CD4-positive, alpha-beta T cell treated with Interleukin-10 for 1 hour (primary cell): ENCODE measurements around the gene SSTR3.

ENCODE experiments used
- DNase-seq: peaks from one replicate; pipeline ENCODE4 v3.0.0-alpha.2; 2020

Gene SSTR3

GRCh38 chr22:37228106-37229011, 16.1 kb upstream of the SSTR3 start:
- DNase-seq = peak; percentile 64

DNA sequence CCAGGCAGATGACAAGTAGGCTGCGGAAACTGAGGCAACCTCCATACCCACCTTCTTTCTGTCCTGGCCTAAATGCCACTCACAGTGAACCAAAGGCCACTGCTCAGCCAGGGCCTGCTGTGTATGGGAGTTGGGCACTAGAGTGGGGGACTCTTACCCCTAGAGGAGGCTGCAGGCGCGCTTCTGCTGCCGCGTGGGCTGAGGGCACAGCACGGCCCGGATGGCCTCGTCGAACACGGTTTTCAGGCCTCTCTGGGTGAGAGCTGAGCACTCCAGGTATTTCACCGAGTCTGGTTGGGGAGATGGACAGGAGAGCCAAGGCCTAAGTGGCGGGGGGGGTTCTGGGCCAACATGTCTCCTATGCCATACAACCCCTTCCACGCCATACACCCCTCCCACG, 14.2 kb upstream of the SSTR3 start:
- no peak for DNase-seq

GRCh38 chr22:37226087-37226486, 13.8 kb upstream of the SSTR3 start:
- DNase-seq = no peak

DNA sequence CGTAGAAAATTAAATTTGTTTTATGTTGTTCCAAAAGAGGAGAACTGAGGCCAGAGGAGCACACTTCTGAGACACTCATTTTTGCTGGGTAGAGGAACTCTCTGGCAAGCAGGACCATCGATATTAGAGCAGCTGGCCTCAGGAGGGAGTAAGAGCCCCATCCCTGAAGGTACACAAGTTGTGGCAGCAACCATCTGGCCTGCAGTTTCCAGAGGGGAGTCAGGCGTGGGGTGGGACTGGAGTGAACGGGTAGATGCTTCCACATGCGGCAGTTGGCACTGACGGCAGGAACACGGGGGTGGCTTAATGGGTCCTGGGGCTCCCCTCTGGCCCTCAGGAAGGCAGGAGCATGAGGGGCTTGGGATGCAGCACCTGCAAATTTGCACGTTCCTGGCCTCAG, 13.2 kb upstream of the SSTR3 start:
- peak; percentile 39 for DNase-seq

GRCh38 chr22:37224757-37225420, 12.6 kb upstream of the SSTR3 start:
- no peak for DNase-seq

DNA sequence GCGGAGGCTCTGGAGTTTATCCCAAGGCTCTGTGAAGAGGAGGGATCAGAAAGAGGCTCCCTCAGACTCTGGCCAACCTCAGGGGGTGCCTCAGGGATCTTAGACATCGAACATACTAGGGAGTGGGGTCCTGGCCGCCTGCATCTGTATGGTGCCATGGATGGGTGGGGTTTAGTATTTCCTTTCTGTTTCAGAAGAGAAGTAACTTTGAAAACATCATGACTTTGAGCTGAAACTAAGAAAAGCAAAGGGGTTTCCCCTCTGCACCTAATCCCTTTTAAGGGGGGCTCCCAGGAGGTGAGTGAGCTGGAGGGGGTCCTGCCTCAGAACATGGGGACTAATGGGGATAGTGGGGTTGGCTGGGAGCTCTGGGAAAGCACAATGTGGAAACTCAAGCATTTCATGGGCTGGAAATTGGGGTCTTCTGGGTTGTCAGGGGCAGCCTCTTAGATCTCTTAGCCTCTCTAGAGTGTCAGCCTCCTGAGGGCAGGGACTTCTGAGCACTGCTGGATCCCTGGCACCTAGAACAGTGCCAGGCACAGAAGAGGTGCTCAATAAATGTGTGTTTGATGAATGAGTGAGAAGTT, 11.8 kb upstream of the SSTR3 start:
- peak; percentile 37 for DNase-seq

- peak; percentile 81 for DNase-seq
These were observed 10.2 kb upstream of the SSTR3 start for GRCh38 chr22:37222440-37222971.

GRCh38 chr22:37221424-37222333, 9.4 kb upstream of the SSTR3 start:
- peak; percentile 40 for DNase-seq

- DNase-seq = peak; percentile 56
These were observed 8.3 kb upstream of the SSTR3 start for GRCh38 chr22:37220543-37220981.

DNA sequence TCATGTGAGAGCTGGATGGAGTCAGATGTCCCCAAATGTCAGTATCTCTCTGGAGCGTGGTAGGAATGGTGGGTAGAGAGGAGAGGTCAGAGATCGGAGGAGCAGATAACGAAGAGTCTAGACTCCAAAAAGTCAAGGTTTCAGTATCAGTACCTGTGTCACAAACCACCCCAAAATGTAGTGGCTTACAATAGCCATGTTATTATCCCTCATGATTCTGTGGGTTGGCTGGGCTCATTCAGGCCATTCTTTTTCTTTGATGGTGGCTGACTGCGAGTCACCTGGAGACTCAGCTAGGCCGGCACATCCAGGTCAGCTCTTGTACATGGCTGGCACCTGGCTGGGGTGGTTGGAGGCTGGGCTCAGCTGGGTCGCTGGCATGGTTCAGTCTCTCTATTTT, 7.3 kb upstream of the SSTR3 start:
- DNase-seq = peak; percentile 38

DNA sequence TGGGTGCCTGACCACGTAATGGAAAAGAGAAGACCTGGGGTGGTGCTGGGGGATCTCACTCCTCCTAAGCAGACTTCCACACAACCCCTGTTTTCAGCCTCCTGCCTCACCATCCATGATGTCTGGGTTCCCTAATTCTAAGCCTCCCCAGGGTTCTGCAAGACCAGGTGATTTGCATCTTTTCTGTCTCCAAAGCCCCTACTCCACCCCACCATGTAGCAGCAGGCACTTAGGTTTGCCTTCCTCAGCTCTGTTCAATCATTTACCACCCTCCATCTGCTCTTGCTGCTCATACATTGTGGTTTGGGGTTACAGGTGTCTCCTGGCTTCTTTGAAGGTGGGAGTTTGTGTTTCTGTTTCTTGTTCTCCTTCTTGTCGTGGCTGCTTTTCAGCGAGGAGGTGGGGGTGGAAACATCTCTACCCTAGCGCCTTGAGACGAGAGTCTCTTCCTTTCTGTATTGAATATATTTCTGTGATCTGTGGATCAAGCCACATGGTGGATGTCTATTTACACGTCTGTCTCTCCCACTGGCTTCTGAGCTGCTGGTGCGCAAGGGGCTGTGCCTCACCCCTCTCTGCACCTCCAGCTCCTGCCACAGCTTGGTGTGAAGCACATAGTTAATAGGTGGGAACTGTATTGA, 6.6 kb upstream of the SSTR3 start:
- peak; percentile 84 for DNase-seq

DNA sequence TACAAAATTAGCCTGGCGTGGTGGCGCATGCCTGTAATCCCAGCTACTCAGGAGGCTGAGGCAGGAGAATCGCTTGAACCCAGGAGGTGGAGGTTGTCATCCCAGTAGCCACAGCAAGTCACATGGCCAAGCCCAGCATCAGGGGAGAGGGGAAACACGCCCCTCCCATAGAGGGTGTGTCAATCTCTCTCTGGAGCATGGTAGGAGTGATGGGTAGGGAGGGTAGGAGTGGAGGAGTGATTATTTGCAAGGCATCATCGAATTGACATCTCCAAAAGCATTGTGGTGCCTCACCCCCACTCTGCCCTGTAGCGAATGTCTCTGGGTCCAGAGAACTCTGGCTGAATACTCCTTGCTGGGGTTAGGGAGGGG, 6.1 kb upstream of the SSTR3 start:
- no peak for DNase-seq

- no peak for DNase-seq
These were observed 3.6 kb upstream of the SSTR3 start for GRCh38 chr22:37215890-37216289.

GRCh38 chr22:37214731-37215030, 2.4 kb upstream of the SSTR3 start:
- DNase-seq = no peak

- DNase-seq = no peak
These were observed 1.9 kb upstream of the SSTR3 start for GRCh38 chr22:37213941-37214730.

DNA sequence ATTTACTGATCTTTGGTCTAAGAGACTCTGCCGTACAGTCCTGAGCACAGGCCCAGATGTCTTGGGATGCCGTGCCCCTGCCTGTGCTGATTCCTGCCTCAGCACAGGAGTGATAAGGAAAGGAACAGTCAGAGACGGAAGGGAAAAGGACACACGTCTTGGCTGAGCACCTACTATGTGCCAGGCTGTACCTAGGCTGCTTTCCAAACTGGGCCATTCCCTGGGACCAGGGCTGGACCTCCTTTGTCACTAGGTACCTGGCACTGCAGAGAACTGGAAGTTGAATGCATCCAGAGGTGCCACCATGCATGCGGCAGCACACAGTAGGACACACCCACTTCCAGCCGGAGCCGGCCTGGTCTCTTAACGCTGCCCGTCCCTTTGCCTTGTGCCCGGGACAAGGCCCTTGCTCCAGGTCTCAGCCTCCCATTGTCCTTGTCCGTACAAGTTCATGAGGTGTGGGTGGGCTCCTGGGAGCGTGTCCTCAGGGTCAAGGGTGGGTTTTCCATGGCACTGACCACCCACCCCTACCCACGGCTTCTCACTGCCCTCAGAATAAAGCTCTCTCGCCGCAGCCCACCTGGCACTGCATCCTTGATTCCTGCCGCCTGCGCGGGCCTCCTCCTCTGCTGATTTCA, 1.1 kb upstream of the SSTR3 start:
- no peak for DNase-seq

GRCh38 chr22:37211866-37212173, 457 bp downstream of the SSTR3 start:
- no peak for DNase-seq

- no peak for DNase-seq
These were observed 1.0 kb downstream of the SSTR3 start for GRCh38 chr22:37211075-37211865.

- DNase-seq = no peak
These were observed 2.1 kb downstream of the SSTR3 start for GRCh38 chr22:37210041-37210803.
